Astrocyte of the hippocampus (primary cell): ENCODE measurements around the gene DGAT2.
"Not testable (repeated sequence)": the region's sequence is repeated elsewhere in the genome, so short reads cannot be mapped to it uniquely, and the experiment has no call there.

Source experiments
- DNase-seq: peaks from one replicate; pipeline ENCODE4 v3.0.0; 2011; ENCODE audit warnings: low read depth, low spot score

Gene DGAT2

DNA sequence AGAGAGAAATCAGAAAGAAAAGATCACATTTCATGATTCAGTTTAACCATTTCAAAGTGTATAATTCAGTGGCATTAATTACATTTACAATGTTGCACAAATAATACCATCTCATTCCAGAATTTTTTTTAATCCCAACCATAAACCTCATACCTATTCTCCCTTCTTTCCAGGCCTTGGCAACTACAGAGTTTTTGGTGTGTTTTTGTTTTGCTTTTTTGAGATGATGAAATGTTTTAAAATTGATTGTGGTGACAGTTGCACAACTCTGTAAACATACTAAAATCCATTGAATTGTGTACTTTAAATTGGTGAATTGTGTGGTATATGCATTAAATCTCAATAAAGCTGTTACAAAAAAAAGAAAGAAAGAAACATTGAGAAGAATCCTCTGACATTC is 13.6 kb upstream of the DGAT2 start:
- DNase-seq: not testable (repeated sequence)

- no peak for DNase-seq
Measured at GRCh38 chr11:75757651-75758050, 10.9 kb upstream of the DGAT2 start.

DNA sequence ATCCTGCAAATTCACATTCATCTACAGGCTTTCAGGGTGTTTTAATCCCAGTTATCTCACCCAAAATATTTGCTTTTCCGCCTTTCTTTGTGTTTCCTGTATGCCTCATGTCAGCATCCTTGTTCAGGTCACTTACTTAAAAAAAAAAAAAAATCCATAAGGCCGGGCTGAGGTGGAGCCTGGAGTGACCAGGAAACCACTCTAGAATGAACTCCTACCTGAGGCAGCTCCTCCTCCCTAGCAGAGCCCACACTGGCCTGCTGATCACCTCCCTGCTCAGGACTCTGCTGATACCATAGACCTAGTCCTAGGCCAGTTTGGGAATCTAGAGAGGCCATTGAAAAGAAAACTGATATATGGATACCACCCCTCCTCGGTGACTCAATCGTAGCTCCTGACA is 8.7 kb upstream of the DGAT2 start:
- DNase-seq: no peak

DNA sequence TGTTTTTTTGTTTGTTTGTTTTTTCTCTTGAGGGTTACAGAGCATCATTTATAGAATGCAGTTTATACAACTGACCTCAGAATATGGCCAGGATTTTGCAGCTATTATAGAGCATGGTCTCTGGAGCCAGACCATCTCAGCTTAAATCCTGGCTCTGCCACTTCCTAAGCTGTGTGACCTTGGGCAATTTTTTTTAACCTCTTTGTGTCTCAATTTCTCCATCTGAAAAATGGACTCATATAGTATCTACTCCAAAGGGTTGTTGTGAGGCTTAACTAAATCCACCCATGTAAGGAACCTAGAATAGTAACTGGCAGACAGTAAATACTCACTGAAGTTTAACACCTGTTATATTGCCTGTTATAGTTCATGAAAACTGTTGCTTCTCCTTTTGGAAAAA is 8.3 kb upstream of the DGAT2 start:
- no peak for DNase-seq

DNA sequence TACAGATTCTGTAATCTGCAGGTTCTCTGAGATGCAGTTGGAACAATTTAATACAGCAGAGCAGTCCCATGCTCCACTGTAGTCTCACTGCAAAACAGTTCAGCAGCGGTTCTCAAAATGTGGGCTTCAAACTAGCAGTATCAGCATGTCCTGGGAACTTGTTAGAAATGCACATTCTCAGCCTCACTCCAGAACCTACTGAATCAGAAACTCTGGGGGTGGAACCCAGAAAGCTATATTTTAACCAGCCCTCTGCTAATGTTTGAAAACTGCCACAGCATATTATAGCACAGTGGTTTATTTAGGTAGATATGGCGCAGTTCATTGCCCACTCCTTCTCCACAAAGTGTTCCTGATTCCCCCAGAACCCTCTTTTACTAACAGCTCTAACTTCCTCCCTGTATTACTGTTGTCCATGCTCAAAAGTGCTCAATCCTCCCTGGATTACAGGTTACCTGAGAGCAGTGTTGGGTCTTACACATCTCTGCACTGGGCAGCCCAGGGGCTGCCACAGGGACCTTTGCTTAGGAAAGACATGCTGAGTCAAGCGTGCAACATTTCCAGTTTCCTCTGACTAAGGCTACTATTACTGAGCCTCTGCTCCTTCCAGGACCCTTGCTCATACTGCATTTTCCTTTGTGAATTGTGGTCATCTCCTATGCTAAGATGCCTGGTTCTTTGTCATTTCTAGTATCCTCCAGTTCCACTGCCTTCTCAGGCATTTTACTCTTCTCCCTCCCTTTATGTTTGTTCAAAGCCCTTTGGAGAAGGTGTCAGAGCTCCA is 7.7 kb upstream of the DGAT2 start:
- peak; percentile 35 for DNase-seq

DNA sequence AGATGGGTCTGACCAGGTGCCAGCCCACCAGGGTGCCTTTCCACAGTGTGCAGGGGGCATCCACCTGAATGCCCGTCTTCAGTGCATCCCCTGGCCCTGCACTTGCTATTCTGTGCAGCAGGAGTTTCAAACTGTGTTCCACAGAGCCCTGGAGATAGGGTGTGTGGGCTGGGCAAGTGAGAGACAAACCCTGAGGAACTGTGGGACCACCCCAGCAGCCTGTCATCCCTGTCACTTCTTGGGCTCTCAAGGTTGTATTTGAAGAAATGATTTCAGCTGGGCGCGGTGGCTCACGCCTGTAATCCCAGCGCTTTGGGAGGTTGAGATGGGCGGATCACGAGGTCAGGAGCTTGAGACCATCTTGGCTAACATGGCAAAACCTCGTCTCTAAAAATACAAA is 6.4 kb upstream of the DGAT2 start:
- no peak for DNase-seq

DNA sequence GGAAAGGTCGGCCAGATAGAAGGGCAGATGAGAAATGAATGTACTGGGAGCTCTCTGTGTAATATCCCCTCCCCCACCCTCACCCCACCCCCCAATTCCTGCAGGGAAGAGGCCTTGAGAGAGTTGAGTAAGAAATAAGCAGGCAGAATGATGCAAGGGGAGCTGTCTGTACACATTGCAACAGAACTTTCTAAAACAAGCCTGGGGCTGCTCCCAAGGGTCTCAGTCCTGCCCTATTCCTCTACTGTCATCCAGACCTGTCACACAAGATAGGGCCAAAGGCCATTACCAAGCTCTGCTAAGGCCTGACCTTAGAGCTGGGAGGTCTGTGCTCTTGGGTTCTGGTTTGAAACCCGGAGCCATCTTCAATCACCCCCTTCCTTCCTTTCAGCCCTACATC is 5.7 kb upstream of the DGAT2 start:
- no peak for DNase-seq

GRCh38 chr11:75763846-75764245 is 4.7 kb upstream of the DGAT2 start:
- DNase-seq: no peak

DNA sequence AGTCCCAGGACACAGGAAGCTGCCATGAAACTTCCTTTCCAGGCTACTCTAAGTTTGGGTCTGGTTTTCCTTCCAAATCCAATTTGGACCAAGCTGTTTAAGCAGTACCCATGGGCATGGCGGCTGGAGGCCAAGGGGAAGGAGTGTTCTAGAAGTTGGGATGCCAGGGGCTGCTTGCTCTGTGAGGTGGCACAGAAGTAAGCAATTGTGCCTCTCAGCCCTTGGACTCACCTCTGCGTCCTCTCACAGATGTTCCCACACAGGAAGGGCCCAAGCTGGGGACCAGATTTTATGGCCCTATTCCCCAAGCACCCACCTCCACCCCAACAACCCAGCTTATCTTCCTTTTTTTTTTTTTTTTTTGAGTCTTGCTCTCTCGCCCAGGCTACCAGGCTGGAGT is 3.5 kb upstream of the DGAT2 start:
- no peak for DNase-seq

GRCh38 chr11:75766443-75767227 is 1.9 kb upstream of the DGAT2 start:
- no peak for DNase-seq

DNA sequence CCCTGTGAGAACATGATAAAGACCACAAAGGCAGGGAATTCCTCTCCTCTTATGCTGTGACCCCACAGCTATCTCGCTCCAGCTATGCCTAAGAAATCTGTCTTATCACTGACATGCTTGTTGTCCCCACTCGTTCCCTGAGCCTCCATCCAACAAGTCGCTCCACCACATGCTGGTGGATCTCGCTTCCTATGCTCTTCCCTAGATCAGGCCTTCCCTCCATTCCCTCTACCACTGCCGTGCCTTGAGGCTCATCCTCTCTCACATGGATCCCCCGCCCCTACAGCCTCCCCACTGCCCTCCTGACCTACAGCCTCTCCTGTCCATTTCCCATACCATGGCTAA is 1.4 kb upstream of the DGAT2 start:
- no peak for DNase-seq

DNA sequence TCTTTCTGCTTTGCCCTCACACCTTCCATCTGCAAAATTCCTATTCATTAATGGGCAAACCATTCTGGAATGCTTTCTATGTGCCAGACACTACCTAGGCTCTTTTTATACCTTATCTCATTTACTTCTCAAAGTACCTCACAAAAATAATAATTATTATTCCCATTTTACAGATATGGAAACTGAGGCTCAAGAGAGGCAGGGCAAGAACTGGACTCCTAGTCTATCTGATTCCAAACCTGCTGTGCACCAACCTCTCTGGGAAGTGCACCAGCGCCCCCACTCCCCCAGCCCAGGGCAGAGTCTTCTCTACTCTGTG is 826 bp upstream of the DGAT2 start:
- DNase-seq: no peak

DNA sequence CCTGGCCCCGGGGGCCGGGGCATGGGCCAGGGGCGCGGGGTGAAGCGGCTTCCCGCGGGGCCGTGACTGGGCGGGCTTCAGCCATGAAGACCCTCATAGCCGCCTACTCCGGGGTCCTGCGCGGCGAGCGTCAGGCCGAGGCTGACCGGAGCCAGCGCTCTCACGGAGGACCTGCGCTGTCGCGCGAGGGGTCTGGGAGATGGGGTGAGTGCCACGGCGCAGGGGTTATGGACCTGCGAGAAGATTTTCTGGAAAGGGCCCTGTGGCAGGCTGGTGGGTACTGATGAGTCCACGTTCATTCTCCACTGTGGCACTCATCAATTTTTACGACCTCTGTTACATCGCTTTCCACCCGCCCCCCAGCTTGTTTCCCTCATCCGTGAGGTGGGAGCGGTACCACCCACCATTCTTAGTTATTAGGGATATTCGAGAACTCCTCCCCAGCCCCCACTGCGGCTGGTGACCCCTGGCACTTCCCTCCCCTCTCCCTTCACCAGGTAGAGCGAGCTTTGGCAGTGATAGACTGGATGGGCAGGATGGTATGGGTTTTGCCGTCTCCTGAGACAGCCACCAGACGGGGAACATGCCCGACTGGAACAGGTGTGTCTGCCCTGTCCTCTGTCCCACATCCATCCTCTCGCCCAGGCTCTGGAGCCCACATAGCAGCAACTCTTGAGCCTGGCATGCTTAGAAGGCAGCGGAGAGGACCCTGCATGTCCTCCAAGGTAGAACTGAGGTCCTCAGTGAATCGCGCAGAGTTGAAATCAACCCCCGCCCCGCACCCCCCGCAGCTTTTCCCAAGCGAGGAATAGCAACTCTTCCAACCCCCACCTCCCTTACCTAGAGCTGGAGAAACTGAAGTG is 562 bp downstream of the DGAT2 start:
- no peak for DNase-seq

DNA sequence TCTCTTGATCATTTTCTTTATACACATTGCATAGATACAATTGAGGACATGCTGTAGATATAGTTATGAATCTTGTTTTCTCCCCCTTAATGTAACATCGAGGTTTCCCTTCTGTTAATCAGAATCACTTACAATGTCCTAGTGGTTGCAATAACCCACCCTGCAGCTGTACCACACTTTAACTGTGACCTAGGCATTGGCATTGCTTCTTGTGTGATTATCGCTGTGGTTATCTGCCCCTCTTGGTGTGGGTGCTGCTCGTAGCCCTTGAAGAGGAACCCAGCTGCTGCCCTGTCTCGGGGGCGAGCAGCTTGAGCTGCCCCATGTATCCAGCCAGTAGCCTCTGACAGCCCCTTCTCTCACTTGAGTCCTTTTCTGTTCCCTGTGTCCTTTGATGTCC is 1.5 kb downstream of the DGAT2 start:
- no peak for DNase-seq

- DNase-seq: no peak
Measured at GRCh38 chr11:75771646-75772410, 3.2 kb downstream of the DGAT2 start.

- DNase-seq: no peak
Measured at GRCh38 chr11:75773595-75774353, 5.2 kb downstream of the DGAT2 start.

DNA sequence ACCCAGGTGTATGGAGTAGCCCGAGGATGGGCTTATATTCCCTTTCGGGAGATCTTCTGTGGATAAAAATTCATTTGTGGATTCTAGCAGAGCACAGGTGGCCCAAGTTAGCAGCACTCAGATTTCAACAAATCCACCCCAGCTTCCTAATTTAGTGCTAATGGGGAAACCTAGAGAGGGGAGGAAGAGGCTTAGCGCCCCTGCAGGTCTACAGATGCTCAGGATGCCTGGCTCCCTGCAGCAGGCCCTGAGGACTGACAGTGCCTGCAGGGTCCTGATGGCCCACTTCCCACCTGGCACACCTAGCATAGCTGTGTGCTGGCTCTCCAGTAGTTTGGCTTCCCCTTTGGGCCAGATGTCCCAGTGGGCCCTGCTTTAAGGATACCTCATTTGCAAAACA is 6.5 kb downstream of the DGAT2 start:
- no peak for DNase-seq

- DNase-seq: no peak
Measured at GRCh38 chr11:75776546-75776945, 8.0 kb downstream of the DGAT2 start.

GRCh38 chr11:75777461-75778110 is 9.0 kb downstream of the DGAT2 start:
- no peak for DNase-seq

GRCh38 chr11:75778962-75779361 is 10.4 kb downstream of the DGAT2 start:
- DNase-seq: no peak

DNA sequence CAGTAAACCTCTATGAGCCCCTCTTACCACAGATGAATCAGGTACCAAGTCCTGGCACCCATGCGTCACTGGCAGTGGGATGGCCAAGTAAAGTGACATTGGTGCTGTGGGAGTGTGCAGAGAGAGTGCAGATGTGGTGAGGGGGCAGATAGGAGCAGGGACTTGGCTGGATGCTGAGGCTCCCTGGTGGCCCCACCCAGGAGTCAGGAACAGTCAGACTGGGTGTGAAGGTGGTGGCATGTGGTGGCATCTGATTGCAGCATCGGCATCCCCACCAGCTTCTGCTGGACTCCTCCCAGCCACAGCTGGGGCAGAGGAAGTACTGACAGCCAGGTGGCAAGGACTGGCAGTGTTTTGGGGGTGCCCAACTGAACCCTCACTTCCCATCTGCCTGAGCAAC is 11.4 kb downstream of the DGAT2 start:
- no peak for DNase-seq
